DMS153 (cell line): Measurements from ENCODE around the gene ABCC8.

Source experiments
- DNase-seq: peaks from one replicate; lab custom pipeline; 2025; lab: John Stamatoyannopoulos, UW

The ABCC8 gene

GRCh38 chr11:17351172-17351509 lies 125.5 kb downstream of the ABCC8 start:
- DNase-seq: no peak

DNA sequence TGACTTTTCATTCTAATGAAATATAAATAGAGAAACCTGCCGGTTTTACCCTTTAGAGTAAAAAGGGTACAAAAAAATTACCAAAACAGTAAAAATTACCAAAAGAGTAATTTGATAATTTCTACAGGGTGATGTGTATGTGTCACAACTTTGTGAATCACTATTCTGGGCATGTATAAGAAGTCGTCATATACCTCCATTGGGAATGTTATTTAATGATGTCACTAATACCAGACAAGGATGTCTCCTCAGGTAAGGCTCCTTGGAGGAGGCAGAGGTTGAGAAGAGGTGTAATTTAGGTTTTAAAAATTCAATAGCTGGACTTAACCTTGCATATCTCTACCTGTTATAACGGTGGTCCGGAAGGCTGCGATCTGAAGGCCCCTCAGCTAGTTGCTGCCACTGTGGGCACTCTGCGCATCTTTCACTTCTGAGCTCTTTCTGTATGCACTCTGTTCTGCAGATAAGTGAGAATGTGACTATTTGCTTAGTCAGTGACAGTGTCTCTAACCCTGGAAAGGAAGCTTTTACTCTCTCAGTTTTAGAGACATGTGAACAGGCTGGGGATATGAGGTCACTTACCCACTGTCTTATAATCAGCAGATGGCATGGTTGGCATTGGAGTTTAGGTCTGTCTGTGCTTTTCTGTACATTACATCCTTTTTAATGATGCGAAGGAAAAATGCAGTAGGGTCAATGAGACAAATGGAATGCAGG lies 126.0 kb downstream of the ABCC8 start:
- no peak for DNase-seq

DNA sequence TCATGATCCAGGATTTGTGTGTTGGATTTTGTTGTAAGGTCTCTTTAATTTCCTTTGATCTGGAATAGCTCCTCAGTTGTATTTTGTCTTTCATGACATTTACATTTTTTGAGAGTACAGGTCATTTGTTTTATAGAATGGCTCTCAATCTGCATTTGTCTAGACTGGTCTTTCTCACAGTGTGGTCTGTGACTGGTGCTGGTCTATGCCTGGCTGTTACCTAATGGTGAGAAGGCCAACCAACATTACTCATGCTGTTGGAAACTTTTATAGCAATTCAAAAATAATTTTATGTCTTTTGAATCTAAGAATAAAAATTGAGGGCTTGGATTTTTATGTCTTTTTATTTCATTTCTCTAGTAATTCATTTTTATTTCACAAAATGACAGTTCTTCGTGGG lies 129.0 kb downstream of the ABCC8 start:
- no peak for DNase-seq

GRCh38 chr11:17343907-17344306 lies 132.7 kb downstream of the ABCC8 start:
- DNase-seq: no peak

GRCh38 chr11:17343257-17343656 lies 133.4 kb downstream of the ABCC8 start:
- no peak for DNase-seq
